Caco-2 (cell line): ENCODE results near the gene DCAF5. TPM values are rescaled to one million over a fixed set of nuclear protein-coding genes. Genes with fewer than 3 reads are reported as not detected.

Experiments
- BruUV-seq: library from RNA; stranded (reverse); fragments of 400-500 nt; replicated peaks from 2 replicates; lab custom pipeline; 2021; lab: Mats Ljungman, UMichigan
- CTCF ChIA-PET: fragments of 300-600 bp; sonication (Branson Sonifier 250); formaldehyde crosslinking; loops from one replicate; lab custom pipeline; 2022; ENCODE audit warnings: antibody characterized with exemption; lab: Charles Lee
- POLR2A ChIA-PET: fragments of 300-600 bp; sonication (Branson Sonifier 250); formaldehyde crosslinking; loops from one replicate; lab custom pipeline; 2022; ENCODE audit warnings: antibody characterized with exemption; lab: Charles Lee
- DNase-seq, 2 experiments: peaks; one replicate each; pipeline versions ENCODE4 v3.0.0 to v3.0.0-alpha.2; 2020 to 2022
- H3K27me3 ChIP-seq: replicated peaks from 2 replicates; pipeline ENCODE4 v1.6.0; 2011; ENCODE audit warnings: low read length; ENCODE audit not compliant: control insufficient read depth, insufficient read depth
- H3K36me3 ChIP-seq: 2 replicates; pipeline ENCODE4 v1.5.1; 2011; ENCODE audit warnings: low read length; ENCODE audit not compliant: control insufficient read depth, insufficient read depth
- H3K4me1 ChIP-seq: fragments of 250-450 bp; sonication (Bioruptor Pico); 2 replicates; pipeline ENCODE4 v1.5.1; 2020; ENCODE audit warnings: mild to moderate bottlenecking
- H3K4me3 ChIP-seq: 2 replicates; pipeline ENCODE4 v1.5.1; 2011; ENCODE audit warnings: low read depth, mild to moderate bottlenecking, control low read depth, low read length
- H3K9me3 ChIP-seq: fragments of 250-450 bp; sonication (Bioruptor Pico); 2 replicates; pipeline ENCODE4 v1.5.1; 2020; ENCODE audit warnings: mild to moderate bottlenecking, moderate library complexity
- H3K27ac Mint-ChIP-seq: one replicate; pipeline ENCODE4 v1.8.0; 2022; ENCODE audit warnings: mixed read lengths; ENCODE audit not compliant: unreplicated experiment
- H3K27me3 Mint-ChIP-seq: one replicate; pipeline ENCODE4 v1.8.0; 2022; ENCODE audit warnings: mixed read lengths; ENCODE audit not compliant: insufficient read depth, unreplicated experiment
- H3K36me3 Mint-ChIP-seq: one replicate; pipeline ENCODE4 v1.8.0; 2022; ENCODE audit warnings: mild to moderate bottlenecking, mixed read lengths; ENCODE audit not compliant: insufficient read depth, unreplicated experiment
- H3K4me1 Mint-ChIP-seq: one replicate; pipeline ENCODE4 v1.8.0; 2022; ENCODE audit warnings: low read depth, mixed read lengths; ENCODE audit not compliant: unreplicated experiment
- H3K4me3 Mint-ChIP-seq: one replicate; pipeline ENCODE4 v1.8.0; 2022; ENCODE audit warnings: mild to moderate bottlenecking, moderate library complexity, mixed read lengths; ENCODE audit not compliant: unreplicated experiment
- H3K9me3 Mint-ChIP-seq: one replicate; pipeline ENCODE4 v1.8.0; 2022; ENCODE audit warnings: mixed read lengths; ENCODE audit not compliant: unreplicated experiment
- CTCF ChIP-seq, 2 experiments: fragments of 200-600 bp in 1 of 2; IDR thresholded peaks; 1 replicate in 1 of 2; 2 replicates in 1 of 2; pipeline versions ENCODE4 v1.5.1 to v1.8.0; 2011 to 2022; ENCODE audit warnings: antibody characterized with exemption in 1 of 2, control low read depth in 1 of 2, inconsistent platforms in 1 of 2, low read depth in 1 of 2, low read length in 1 of 2, mild to moderate bottlenecking in 1 of 2, moderate library complexity in 1 of 2; ENCODE audit not compliant: insufficient read depth in 1 of 2, severe bottlenecking in 1 of 2, unreplicated experiment in 1 of 2
- intact Hi-C: fragments of 100-400 bp; cut with micrococcal nuclease; formaldehyde crosslinking; loops from one replicate; pipeline ENCODE4 v1.10.0; 2022; ENCODE audit not compliant: unreplicated experiment
- total RNA-seq: library from RNA; stranded (reverse); gene quantifications from 2 replicates; pipeline ENCODE4 v1.2.3, GENCODE V29; 2022

The DCAF5 gene
- total RNA-seq, 1 experiment from 2014 or later: 34.8 TPM

DNA sequence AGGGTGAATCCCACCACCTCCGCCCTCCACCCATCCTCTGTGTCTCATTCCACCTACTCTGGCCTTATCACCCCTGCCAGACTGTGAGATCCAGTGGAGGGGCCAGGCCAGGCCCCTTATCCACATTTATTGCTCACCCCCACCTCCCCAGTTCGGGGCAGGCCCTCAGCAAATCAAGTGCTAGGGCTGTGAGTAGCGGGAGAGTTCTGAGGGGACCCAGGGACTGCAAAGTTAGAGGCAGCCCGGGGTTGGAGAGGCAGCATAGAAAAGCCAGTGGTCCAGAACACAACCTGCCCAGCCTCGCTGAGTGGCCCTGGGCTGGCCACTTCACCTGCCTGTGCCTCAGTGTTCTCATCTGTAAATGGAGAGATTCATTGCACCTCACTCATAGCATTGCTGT lies 146.6 kb downstream of the DCAF5 start:
- intact Hi-C loops: no loop called here
- no peaks in the 10 kb centered on the region for H3K27me3 Mint-ChIP-seq
- no peak for DNase-seq
- Histone ChIP-seq H3K4me1 (peaks cover 6% of the 10 kb centered on the region; the same call in 1 of the 2 replicates), H3K27me3 (no peaks in the 10 kb centered on the region), H3K9me3 (no peaks in the 10 kb centered on the region), H3K36me3 (no peaks in the 10 kb centered on the region), H3K4me3 (no peak overlapping the region)
- peaks cover 11% of the 10 kb centered on the region for H3K4me1 Mint-ChIP-seq
- ChIA-PET CTCF (no interaction called here), POLR2A (no interaction called here)
- TF ChIP-seq CTCF (IDR thresholded peaks at IDR 0.05; ENCODE audit: insufficient read depth in 1 of 2, low read depth in 1 of 2, low read length in 1 of 2, severe bottlenecking in 1 of 2, unreplicated experiment in 1 of 2): no peak
- H3K4me3 Mint-ChIP-seq: no peak overlapping the region
- BruUV-seq: no TSS peak
- no peaks in the 10 kb centered on the region for H3K9me3 Mint-ChIP-seq
- H3K36me3 Mint-ChIP-seq: no peaks in the 10 kb centered on the region
- no peak overlapping the region for H3K27ac Mint-ChIP-seq

- intact Hi-C loops: no loop called here
- CTCF ChIA-PET: no interaction called here
Observed at GRCh38 chr14:69005432-69006148, 147.3 kb downstream of the DCAF5 start.

More at GRCh38 chr14:69005432-69006148, 147.3 kb downstream of the DCAF5 start:
- Histone ChIP-seq H3K4me3 (no peak overlapping the region), H3K9me3 (no peaks in the 10 kb centered on the region), H3K4me1 (peaks cover 6% of the 10 kb centered on the region; the same call in 1 of the 2 replicates), H3K36me3 (no peaks in the 10 kb centered on the region), H3K27me3 (no peaks in the 10 kb centered on the region)
- Mint-ChIP-seq H3K27ac (peak overlapping the region; percentile 45), H3K4me1 (peaks cover 11% of the 10 kb centered on the region), H3K36me3 (no peaks in the 10 kb centered on the region), H3K27me3 (no peaks in the 10 kb centered on the region), H3K9me3 (no peaks in the 10 kb centered on the region), H3K4me3 (no peak overlapping the region)
- BruUV-seq: no TSS peak
- POLR2A ChIA-PET: no interaction called here
- TF ChIP-seq CTCF (IDR thresholded peaks at IDR 0.05; ENCODE audit: insufficient read depth in 1 of 2, low read depth in 1 of 2, low read length in 1 of 2, severe bottlenecking in 1 of 2, unreplicated experiment in 1 of 2): no peak
- no peak for DNase-seq
